Upper lobe of left lung (tissue), 4 donors: ENCODE results near the gene CHCHD6.

ENCODE experiments used
- POLR2A ChIP-seq, 4 donors: fragments of 450-650 bp; IDR thresholded peaks; one replicate each; pipeline ENCODE4 v1.5.1; 2016 to 2017; ENCODE audit warnings: antibody characterized with exemption in 4 of 4, mild to moderate bottlenecking in 2 of 4
- TF ChIP-seq, protein P1 (sequence below), 6 experiments: fragments of 450-650 bp in 4 of 6; fragments of 200-600 bp in 2 of 6; sonication (generic) in 2 of 6; IDR thresholded peaks; one replicate each; pipeline ENCODE4 v1.5.1; 2016 to 2019; ENCODE audit warnings: antibody characterized with exemption in 6 of 6

DNA sequence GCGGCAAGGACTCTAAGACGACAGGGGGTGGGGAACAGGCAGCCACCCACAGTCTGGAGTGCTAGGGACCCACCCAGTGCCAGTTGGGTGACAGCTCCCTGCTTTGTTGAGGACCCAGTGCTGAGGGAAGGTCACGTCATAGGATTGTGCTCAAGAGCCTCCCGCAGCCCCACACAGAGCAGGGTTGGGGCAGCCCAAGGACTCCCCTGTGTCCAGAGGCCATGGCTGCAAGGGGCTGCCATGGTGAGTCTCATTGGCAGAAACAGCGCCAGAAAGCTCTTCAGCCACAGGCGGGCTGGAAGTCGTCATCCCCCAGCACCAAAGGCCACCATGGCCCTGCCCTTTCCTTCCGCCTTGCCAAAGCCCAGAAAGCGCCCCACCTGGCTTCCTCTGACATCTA, 241.9 kb downstream of the CHCHD6 start:
- no peak for TF ChIP-seq POLR2A (IDR thresholded peaks at IDR 0.05)
- TF ChIP-seq, protein P1, sequence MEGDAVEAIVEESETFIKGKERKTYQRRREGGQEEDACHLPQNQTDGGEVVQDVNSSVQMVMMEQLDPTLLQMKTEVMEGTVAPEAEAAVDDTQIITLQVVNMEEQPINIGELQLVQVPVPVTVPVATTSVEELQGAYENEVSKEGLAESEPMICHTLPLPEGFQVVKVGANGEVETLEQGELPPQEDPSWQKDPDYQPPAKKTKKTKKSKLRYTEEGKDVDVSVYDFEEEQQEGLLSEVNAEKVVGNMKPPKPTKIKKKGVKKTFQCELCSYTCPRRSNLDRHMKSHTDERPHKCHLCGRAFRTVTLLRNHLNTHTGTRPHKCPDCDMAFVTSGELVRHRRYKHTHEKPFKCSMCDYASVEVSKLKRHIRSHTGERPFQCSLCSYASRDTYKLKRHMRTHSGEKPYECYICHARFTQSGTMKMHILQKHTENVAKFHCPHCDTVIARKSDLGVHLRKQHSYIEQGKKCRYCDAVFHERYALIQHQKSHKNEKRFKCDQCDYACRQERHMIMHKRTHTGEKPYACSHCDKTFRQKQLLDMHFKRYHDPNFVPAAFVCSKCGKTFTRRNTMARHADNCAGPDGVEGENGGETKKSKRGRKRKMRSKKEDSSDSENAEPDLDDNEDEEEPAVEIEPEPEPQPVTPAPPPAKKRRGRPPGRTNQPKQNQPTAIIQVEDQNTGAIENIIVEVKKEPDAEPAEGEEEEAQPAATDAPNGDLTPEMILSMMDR (IDR thresholded peaks at IDR 0.05), result no peak
